ENCODE results near the gene BFSP2.

Gene BFSP2

GRCh38 chr3:133383175-133383574 lies 16.7 kb upstream of the BFSP2 start:
- DNase-seq (ENCODE audit: low read depth in 2 of 3, low spot score in 2 of 3) = no peak

GRCh38 chr3:133383741-133384140 lies 16.1 kb upstream of the BFSP2 start:
- no peak for DNase-seq (ENCODE audit: low read depth in 2 of 3, low spot score in 2 of 3)

- peak in 1 of 3 experiments; percentile 2 for DNase-seq (ENCODE audit: low read depth in 2 of 3, low spot score in 2 of 3)
Observed at GRCh38 chr3:133384331-133385027, 15.4 kb upstream of the BFSP2 start.

- no peak for DNase-seq (ENCODE audit: low read depth in 2 of 3, low spot score in 2 of 3)
Observed at GRCh38 chr3:133386876-133387275, 13.0 kb upstream of the BFSP2 start.

- no peak for DNase-seq (ENCODE audit: low read depth in 2 of 3, low spot score in 2 of 3)
Observed at GRCh38 chr3:133387341-133387740, 12.5 kb upstream of the BFSP2 start.

GRCh38 chr3:133388696-133389395 lies 11.0 kb upstream of the BFSP2 start:
- no peak for DNase-seq (ENCODE audit: low read depth in 2 of 3, low spot score in 2 of 3)

GRCh38 chr3:133390715-133391114 lies 9.1 kb upstream of the BFSP2 start:
- no peak for DNase-seq (ENCODE audit: low read depth in 2 of 3, low spot score in 2 of 3)

- no peak for DNase-seq (ENCODE audit: low read depth in 2 of 3, low spot score in 2 of 3)
Observed at GRCh38 chr3:133393204-133393603, 6.7 kb upstream of the BFSP2 start.

GRCh38 chr3:133393691-133394474 lies 6.0 kb upstream of the BFSP2 start:
- DNase-seq (ENCODE audit: low read depth in 2 of 3, low spot score in 2 of 3) = no peak

- DNase-seq (ENCODE audit: low read depth in 2 of 3, low spot score in 2 of 3) = no peak
Observed at GRCh38 chr3:133394561-133395311, 5.1 kb upstream of the BFSP2 start.

- DNase-seq (ENCODE audit: low read depth in 2 of 3, low spot score in 2 of 3) = no peak
Observed at GRCh38 chr3:133396906-133397305, 3.0 kb upstream of the BFSP2 start.

- DNase-seq (ENCODE audit: low read depth in 2 of 3, low spot score in 2 of 3) = no peak
Observed at GRCh38 chr3:133401374-133402135, 1.7 kb downstream of the BFSP2 start.

- DNase-seq (ENCODE audit: low read depth in 2 of 3, low spot score in 2 of 3) = no peak
Observed at GRCh38 chr3:133404920-133405319, 5.1 kb downstream of the BFSP2 start.

- DNase-seq (ENCODE audit: low read depth in 2 of 3, low spot score in 2 of 3) = no peak
Observed at GRCh38 chr3:133408366-133408765, 8.5 kb downstream of the BFSP2 start.

- no peak for DNase-seq (ENCODE audit: low read depth in 2 of 3, low spot score in 2 of 3)
Observed at GRCh38 chr3:133408961-133409360, 9.1 kb downstream of the BFSP2 start.

- DNase-seq (ENCODE audit: low read depth in 2 of 3, low spot score in 2 of 3) = no peak
Observed at GRCh38 chr3:133410191-133410892, 10.5 kb downstream of the BFSP2 start.

- DNase-seq (ENCODE audit: low read depth in 2 of 3, low spot score in 2 of 3) = no peak
Observed at GRCh38 chr3:133412183-133413132, 12.6 kb downstream of the BFSP2 start.

GRCh38 chr3:133413161-133414020 lies 13.5 kb downstream of the BFSP2 start:
- no peak for DNase-seq (ENCODE audit: low read depth in 2 of 3, low spot score in 2 of 3)

Data from activated CD8-positive, alpha-beta memory T cell treated with anti-CD3 and anti-CD28 coated beads for 48 hours (primary cell).